Astrocyte (in vitro differentiated cells and primary cell): ENCODE results near the gene MLLT1.

Experiments used
- EZH2 ChIP-seq: IDR thresholded peaks from 2 replicates; pipeline ENCODE4 v1.6.1; 2012; ENCODE audit warnings: mild to moderate bottlenecking, low read length, inconsistent platforms; ENCODE audit not compliant: insufficient read depth
- TF ChIP-seq, protein P1 (sequence below): IDR thresholded peaks from 2 replicates; pipeline ENCODE4 v1.5.1; 2011; ENCODE audit warnings: low read depth, mild to moderate bottlenecking, inconsistent platforms, low read length, moderate library complexity; ENCODE audit not compliant: insufficient read depth

DNA sequence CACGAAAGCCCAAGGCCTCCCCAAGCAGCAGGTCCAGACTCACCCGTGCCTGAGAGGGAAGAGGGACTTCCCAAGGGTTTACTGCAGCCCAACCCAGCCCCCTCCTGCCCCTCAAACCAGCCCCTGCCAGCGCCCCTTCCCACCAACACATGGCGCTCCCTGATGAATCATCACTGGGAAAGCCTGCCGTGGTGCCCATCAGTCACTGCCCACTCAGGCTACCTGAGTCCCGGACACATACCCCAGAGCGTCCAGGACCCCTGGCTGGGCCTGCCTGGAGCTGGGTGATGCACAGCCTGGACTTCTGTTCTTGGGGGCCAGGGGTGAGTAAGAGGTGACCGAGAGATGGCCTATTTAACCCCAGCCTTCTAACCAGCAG lies 60.6 kb downstream of the MLLT1 start:
- TF ChIP-seq, protein P1, sequence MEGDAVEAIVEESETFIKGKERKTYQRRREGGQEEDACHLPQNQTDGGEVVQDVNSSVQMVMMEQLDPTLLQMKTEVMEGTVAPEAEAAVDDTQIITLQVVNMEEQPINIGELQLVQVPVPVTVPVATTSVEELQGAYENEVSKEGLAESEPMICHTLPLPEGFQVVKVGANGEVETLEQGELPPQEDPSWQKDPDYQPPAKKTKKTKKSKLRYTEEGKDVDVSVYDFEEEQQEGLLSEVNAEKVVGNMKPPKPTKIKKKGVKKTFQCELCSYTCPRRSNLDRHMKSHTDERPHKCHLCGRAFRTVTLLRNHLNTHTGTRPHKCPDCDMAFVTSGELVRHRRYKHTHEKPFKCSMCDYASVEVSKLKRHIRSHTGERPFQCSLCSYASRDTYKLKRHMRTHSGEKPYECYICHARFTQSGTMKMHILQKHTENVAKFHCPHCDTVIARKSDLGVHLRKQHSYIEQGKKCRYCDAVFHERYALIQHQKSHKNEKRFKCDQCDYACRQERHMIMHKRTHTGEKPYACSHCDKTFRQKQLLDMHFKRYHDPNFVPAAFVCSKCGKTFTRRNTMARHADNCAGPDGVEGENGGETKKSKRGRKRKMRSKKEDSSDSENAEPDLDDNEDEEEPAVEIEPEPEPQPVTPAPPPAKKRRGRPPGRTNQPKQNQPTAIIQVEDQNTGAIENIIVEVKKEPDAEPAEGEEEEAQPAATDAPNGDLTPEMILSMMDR, result no peak
- TF ChIP-seq EZH2, result no peak
